A549 (cell line): Measurements from ENCODE around the gene ABITRAM.

Experiments
- CEBPB ChIP-seq, 2 experiments: fragments of >200 bp in 1 of 2; sonication (Bioruptor Twin) in 1 of 2; formaldehyde crosslinking in 1 of 2; IDR thresholded peaks; 2 replicates each; pipeline ENCODE4 v1.6.1; 2012 to 2016
- MAFK ChIP-seq: fragments of 450-650 bp; IDR thresholded peaks from 2 replicates; pipeline ENCODE4 v1.6.1; 2014; ENCODE audit not compliant: partially characterized antibody
- TF ChIP-seq, protein P1 (sequence below): fragments of >200 bp; sonication (Bioruptor Twin); formaldehyde crosslinking; IDR thresholded peaks from 3 replicates; pipeline ENCODE4 v1.5.1; 2016

DNA sequence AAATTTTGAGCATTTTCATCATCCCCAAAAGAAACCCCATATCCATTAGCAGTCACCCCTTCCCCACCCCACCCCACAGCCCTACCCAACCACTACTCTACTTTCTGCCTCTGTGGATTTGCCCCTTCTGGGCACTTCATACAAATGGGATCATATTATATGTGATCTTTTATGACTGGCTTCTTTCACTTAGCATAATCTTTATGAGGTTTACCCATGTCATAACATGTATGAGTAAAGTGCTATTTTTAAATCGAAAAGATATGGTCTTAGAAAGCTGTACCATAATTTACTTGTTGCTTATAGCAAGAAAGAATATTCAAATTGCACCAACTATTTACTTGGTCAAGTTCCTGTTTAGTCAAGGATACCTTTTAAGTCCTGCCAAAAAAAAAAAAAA is 13.0 kb upstream of the ABITRAM start:
- TF ChIP-seq MAFK (no peak), CEBPB (IDR thresholded peaks at IDR 0.05) (no peak)
- TF ChIP-seq, protein P1, sequence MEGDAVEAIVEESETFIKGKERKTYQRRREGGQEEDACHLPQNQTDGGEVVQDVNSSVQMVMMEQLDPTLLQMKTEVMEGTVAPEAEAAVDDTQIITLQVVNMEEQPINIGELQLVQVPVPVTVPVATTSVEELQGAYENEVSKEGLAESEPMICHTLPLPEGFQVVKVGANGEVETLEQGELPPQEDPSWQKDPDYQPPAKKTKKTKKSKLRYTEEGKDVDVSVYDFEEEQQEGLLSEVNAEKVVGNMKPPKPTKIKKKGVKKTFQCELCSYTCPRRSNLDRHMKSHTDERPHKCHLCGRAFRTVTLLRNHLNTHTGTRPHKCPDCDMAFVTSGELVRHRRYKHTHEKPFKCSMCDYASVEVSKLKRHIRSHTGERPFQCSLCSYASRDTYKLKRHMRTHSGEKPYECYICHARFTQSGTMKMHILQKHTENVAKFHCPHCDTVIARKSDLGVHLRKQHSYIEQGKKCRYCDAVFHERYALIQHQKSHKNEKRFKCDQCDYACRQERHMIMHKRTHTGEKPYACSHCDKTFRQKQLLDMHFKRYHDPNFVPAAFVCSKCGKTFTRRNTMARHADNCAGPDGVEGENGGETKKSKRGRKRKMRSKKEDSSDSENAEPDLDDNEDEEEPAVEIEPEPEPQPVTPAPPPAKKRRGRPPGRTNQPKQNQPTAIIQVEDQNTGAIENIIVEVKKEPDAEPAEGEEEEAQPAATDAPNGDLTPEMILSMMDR: no peak
